RWPE2 (cell line): ENCODE measurements around the gene PTCHD4.

Experiments used
- ATAC-seq: fragments of 200-7000 bp; cut with Tn5 transposase; 3 replicates; pipeline ENCODE4 v1.9.1; 2021; ENCODE audit warnings: low read depth
- DNase-seq: peaks from one replicate; pipeline ENCODE4 v3.0.0-alpha.2; 2020; ENCODE audit warnings: low spot score
- H3K27ac ChIP-seq: fragments of 450-650 bp; 2 replicates; pipeline ENCODE4 v1.5.1; 2017; ENCODE audit warnings: mild to moderate bottlenecking; ENCODE audit not compliant: poor library complexity, severe bottlenecking
- H3K27me3 ChIP-seq: fragments of 250-450 bp; sonication (Bioruptor Pico); 2 replicates; pipeline ENCODE4 v1.5.1; 2021; ENCODE audit warnings: mild to moderate bottlenecking, moderate library complexity; ENCODE audit not compliant: insufficient read depth, poor library complexity, severe bottlenecking
- H3K36me3 ChIP-seq: fragments of 250-450 bp; sonication (Bioruptor Pico); 2 replicates; pipeline ENCODE4 v1.5.1; 2020; ENCODE audit warnings: low read depth, mild to moderate bottlenecking, moderate library complexity
- H3K4me1 ChIP-seq: fragments of 250-450 bp; sonication (Bioruptor Pico); 2 replicates; pipeline ENCODE4 v1.5.1; 2021; ENCODE audit warnings: mild to moderate bottlenecking, moderate library complexity; ENCODE audit not compliant: insufficient read depth, poor library complexity, severe bottlenecking
- H3K4me3 ChIP-seq: fragments of 250-450 bp; sonication (Bioruptor Pico); 2 replicates; pipeline ENCODE4 v1.5.1; 2021; ENCODE audit warnings: mild to moderate bottlenecking, moderate library complexity; ENCODE audit not compliant: severe bottlenecking
- H3K9me3 ChIP-seq: fragments of 250-450 bp; sonication (Bioruptor Pico); 2 replicates; pipeline ENCODE4 v1.5.1; 2021; ENCODE audit warnings: mild to moderate bottlenecking, moderate library complexity; ENCODE audit not compliant: severe bottlenecking
- CTCF ChIP-seq: fragments of 450-650 bp; IDR thresholded peaks from one replicate; pipeline ENCODE4 v1.5.1; 2017; ENCODE audit warnings: mild to moderate bottlenecking, moderate library complexity; ENCODE audit not compliant: poor library complexity, severe bottlenecking

Gene PTCHD4

GRCh38 chr6:48087448-48087847 is 23.5 kb downstream of the PTCHD4 start:
- peak; percentile 76 for TF ChIP-seq CTCF
- no peak for ATAC-seq
- Histone ChIP-seq H3K36me3 (no peaks in the 10 kb centered on the region), H3K9me3 (no peaks in the 10 kb centered on the region), H3K27me3 (no peaks in the 10 kb centered on the region), H3K4me3 (no peak overlapping the region), H3K27ac (no peak overlapping the region), H3K4me1 (peaks cover 8% of the 10 kb centered on the region)
- no peak for DNase-seq

- peak; percentile 39 for TF ChIP-seq CTCF
- no peaks in the 10 kb centered on the region for H3K9me3 ChIP-seq
- H3K27ac ChIP-seq = no peak overlapping the region
- no peak overlapping the region for H3K4me3 ChIP-seq
- ATAC-seq = no peak
- H3K27me3 ChIP-seq = no peaks in the 10 kb centered on the region
- peaks cover 8% of the 10 kb centered on the region for H3K4me1 ChIP-seq
- no peak for DNase-seq
- H3K36me3 ChIP-seq = no peaks in the 10 kb centered on the region
Observed at GRCh38 chr6:48086187-48086586, 24.8 kb downstream of the PTCHD4 start.

- ATAC-seq (no peak), DNase-seq (no peak)
- H3K4me3 ChIP-seq = no peak overlapping the region
- no peaks in the 10 kb centered on the region for H3K36me3 ChIP-seq
- no peaks in the 10 kb centered on the region for H3K9me3 ChIP-seq
- no peaks in the 10 kb centered on the region for H3K27me3 ChIP-seq
- TF ChIP-seq CTCF = no peak
- H3K27ac ChIP-seq = no peak overlapping the region
- peaks cover 8% of the 10 kb centered on the region for H3K4me1 ChIP-seq
Observed at GRCh38 chr6:48085131-48085741, 25.8 kb downstream of the PTCHD4 start.

- DNase-seq = no peak
- no peak overlapping the region for H3K4me3 ChIP-seq
- ATAC-seq = no peak
- no peaks in the 10 kb centered on the region for H3K27me3 ChIP-seq
- no peaks in the 10 kb centered on the region for H3K9me3 ChIP-seq
- H3K27ac ChIP-seq = no peak overlapping the region
- H3K4me1 ChIP-seq = peaks cover 8% of the 10 kb centered on the region
- no peak for TF ChIP-seq CTCF
- no peaks in the 10 kb centered on the region for H3K36me3 ChIP-seq
Observed at GRCh38 chr6:48084201-48084600, 26.8 kb downstream of the PTCHD4 start.

- Histone ChIP-seq H3K4me3 (no peak overlapping the region), H3K27me3 (no peaks in the 10 kb centered on the region), H3K36me3 (no peaks in the 10 kb centered on the region), H3K9me3 (no peaks in the 10 kb centered on the region), H3K27ac (no peak overlapping the region), H3K4me1 (peaks cover 3% of the 10 kb centered on the region)
- TF ChIP-seq CTCF = no peak
- ATAC-seq (peak; percentile 66), DNase-seq (no peak)
Observed at GRCh38 chr6:48080227-48081009, 30.6 kb downstream of the PTCHD4 start.
